ENCODE data around the gene PRCC. TPM values are rescaled to one million over a fixed set of nuclear protein-coding genes. Genes with fewer than 3 reads are reported as not detected.

Gene PRCC
- total and polyA plus RNA-seq, 4 donors: 23.9 to 110 (median 71.0) TPM

DNA sequence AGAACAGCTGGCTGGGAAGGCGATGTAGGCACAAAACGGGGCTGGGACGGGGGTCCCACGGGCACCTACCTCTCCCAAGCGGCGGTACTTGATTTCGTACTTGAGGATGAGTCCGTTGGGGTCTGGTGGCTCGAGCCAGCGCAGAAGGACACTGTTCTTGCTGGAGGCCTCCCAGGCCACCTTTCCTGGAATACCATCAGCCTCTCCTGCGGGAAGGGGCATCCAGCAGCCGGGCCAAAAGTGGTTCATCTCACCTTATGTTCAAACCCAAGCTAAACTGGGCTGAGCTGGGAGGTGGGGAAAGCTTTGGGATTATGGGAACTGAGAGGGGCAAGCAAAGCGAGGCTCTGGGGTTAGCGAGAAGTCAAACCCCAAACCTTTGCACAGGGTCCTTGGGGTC is 77.3 kb downstream of the PRCC start:
- peaks cover 21% of the 10 kb centered on the region for H3K4me1 ChIP-seq (ENCODE audit: control insufficient read depth, insufficient read depth, low read length)
- WGBS (ENCODE audit: insufficient coverage): 15% methylated on average over 11 of the region's 14 CpGs
- DNase-seq (ENCODE audit: low read depth in 4 of 6, low spot score in 6 of 6): no peak
- peaks cover 74% of the 10 kb centered on the region for H3K27me3 ChIP-seq (ENCODE audit: control insufficient read depth, insufficient read depth, low read length)
- no peaks in the 10 kb centered on the region for H3K36me3 ChIP-seq (ENCODE audit: control insufficient read depth, insufficient read depth, low read length)
- H3K4me3 ChIP-seq (ENCODE audit: low read depth, low read length): no peak overlapping the region
- H3K9me3 ChIP-seq (ENCODE audit: control insufficient read depth, insufficient read depth, low read length): no peaks in the 10 kb centered on the region
- no peak overlapping the region for H3K27ac ChIP-seq (ENCODE audit: low read depth, low read length)

DNA sequence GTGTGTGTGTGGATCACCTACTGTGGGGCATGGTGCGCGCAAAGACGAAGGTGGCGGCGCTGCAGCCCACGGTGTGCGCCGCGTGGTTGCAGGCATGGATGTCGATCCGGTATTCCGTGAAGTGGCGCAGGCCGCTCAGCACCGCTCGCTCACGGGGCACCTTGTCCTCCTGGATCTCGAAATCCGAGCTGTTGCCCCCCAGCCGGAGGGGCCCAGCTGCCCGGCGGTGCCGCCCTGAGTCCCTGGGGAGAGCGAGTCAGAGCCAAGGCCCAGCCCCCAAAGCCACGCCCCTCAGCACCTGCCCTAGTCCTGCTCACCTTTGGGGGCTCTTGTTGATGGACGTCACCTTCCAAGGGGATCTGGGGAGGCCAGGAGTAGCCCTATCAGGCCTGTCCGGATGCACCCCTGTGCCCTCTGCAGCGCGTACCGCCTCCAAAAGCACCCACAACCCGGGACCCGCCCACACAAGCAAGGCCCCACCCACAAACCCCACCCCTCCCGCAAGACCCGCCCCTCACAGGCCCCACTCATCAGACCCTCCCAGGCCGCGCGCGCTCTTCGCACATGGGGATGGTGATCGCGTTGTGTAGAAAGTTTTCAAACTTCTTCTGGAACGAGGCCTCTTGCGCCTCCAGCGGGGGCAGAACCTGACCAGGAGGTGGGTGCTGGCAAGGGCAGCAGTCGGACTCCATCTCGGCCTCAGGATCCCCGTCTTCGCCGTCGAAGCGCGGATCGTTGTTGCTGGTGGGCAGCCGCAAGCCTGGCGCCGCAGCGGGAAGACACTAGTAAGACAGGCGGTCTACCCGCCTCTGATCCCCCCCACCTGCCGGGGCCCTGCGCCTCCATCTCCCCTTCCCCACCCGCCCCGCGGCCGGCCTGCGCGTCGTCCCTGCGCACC is 78.0 kb downstream of the PRCC start:
- Histone ChIP-seq H3K27ac (ENCODE audit: low read depth, low read length) (no peak overlapping the region), H3K4me3 (ENCODE audit: low read depth, low read length) (no peak overlapping the region), H3K36me3 (ENCODE audit: control insufficient read depth, insufficient read depth, low read length) (no peaks in the 10 kb centered on the region), H3K9me3 (ENCODE audit: control insufficient read depth, insufficient read depth, low read length) (no peaks in the 10 kb centered on the region), H3K4me1 (ENCODE audit: control insufficient read depth, insufficient read depth, low read length) (peaks cover 21% of the 10 kb centered on the region), H3K27me3 (ENCODE audit: control insufficient read depth, insufficient read depth, low read length) (peaks cover 76% of the 10 kb centered on the region)
- no peak for DNase-seq (ENCODE audit: low read depth in 4 of 6, low spot score in 6 of 6)
- WGBS (ENCODE audit: insufficient coverage): 2% methylated on average over 45 of the region's 69 CpGs

DNA sequence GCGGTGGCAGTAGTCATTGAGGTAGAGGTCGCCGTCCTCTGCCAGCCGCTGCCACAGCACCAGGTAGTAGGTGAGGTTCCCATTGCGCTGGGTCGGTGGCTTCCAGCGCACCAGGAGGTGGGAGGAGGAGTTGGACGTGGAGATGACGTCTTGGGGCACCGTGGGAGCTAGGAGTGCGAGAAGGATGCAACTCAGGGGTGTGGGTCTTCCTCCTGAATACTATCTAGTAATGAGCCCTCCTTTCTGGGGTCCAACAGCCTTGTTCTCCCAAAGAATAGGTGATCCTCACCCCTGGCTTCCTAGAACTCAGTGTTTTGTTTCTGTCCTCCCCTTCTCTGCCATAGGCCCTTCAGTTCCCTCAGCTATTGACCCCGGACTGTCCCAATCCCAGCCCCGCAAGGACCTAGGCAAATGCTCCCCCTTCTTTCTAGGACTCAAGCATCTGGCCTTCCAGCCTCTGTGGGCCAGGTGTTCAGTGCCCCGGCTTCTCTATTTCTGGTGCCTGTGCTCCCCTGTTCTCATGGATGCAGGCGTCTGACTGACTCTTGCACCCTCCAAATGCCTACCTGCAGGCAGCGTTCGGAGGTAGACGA is 78.7 kb downstream of the PRCC start:
- peaks cover 76% of the 10 kb centered on the region for H3K27me3 ChIP-seq (ENCODE audit: control insufficient read depth, insufficient read depth, low read length)
- no peaks in the 10 kb centered on the region for H3K36me3 ChIP-seq (ENCODE audit: control insufficient read depth, insufficient read depth, low read length)
- peaks cover 21% of the 10 kb centered on the region for H3K4me1 ChIP-seq (ENCODE audit: control insufficient read depth, insufficient read depth, low read length)
- no peak for DNase-seq (ENCODE audit: low read depth in 4 of 6, low spot score in 6 of 6)
- WGBS (ENCODE audit: insufficient coverage): 44% methylated on average over 13 of the region's 18 CpGs
- H3K27ac ChIP-seq (ENCODE audit: low read depth, low read length): no peak overlapping the region
- no peak overlapping the region for H3K4me3 ChIP-seq (ENCODE audit: low read depth, low read length)
- H3K9me3 ChIP-seq (ENCODE audit: control insufficient read depth, insufficient read depth, low read length): no peaks in the 10 kb centered on the region

DNA sequence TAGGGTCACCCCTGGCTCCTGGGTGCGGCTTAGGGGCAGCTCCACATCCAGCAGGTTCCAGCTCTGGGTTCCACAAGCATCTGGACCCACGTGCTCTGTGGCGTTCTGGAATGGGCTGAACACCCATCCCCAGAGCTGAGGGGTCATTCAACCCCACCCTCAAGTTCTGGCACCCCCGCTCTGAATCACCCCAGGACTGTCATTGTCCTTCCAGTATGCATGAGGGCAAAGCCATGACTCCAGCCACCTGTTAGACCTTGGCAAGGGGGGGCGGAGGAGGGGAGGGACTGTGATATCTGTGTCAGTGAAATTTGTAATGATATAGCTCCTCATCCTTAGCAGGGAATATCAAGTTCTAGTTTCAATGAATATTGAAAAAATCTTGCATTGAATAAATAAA is 79.3 kb downstream of the PRCC start:
- Histone ChIP-seq H3K27ac (ENCODE audit: low read depth, low read length) (no peak overlapping the region), H3K9me3 (ENCODE audit: control insufficient read depth, insufficient read depth, low read length) (no peaks in the 10 kb centered on the region), H3K4me3 (ENCODE audit: low read depth, low read length) (no peak overlapping the region), H3K4me1 (ENCODE audit: control insufficient read depth, insufficient read depth, low read length) (peaks cover 21% of the 10 kb centered on the region), H3K36me3 (ENCODE audit: control insufficient read depth, insufficient read depth, low read length) (no peaks in the 10 kb centered on the region), H3K27me3 (ENCODE audit: control insufficient read depth, insufficient read depth, low read length) (peaks cover 78% of the 10 kb centered on the region)
- WGBS (ENCODE audit: insufficient coverage): 74% methylated on average over 2 of the region's 5 CpGs
- DNase-seq (ENCODE audit: low read depth in 4 of 6, low spot score in 6 of 6): no peak

DNA sequence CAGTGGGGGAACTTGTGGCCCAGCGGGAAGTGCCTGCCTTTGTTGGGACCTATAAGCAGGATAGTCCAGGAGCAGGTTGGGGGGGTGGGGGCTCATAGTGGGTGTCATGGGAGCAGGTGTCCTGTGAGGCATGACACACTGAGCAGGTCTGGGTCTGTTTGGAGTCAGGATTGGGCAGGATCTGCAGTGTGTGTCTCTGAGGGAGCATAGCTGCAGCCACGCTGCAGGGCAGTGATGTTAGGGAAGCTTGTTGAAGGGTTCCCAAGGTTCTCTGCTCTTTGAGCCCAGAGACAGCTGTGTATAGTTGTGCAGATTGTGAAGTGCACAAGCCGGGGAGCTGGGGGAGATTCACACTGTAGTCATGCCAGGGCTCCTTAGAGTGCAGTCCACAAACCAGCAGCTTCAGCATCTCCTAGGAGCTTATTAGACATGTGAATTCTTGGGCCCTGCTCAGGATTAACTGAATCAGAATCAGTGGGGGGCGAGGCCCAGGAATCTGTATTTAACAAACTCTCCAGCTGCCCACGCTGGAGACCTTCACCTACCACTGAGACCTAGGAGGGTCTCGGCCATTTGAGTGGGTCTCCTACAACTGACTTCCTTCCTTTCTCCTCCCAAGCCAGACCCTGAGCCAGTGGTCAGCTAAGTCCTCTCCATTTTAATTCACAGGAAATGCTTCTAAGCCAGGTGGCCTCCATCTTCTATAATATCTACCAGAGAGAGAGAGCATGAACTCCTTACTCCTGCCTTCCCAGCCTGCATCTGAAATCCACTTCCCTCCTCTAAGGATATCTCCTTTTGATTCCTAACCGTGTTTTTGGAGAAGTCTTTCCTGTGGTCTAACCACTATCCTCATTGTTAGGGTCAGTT is 80.5 kb downstream of the PRCC start:
- no peak overlapping the region for H3K4me3 ChIP-seq (ENCODE audit: low read depth, low read length)
- H3K9me3 ChIP-seq (ENCODE audit: control insufficient read depth, insufficient read depth, low read length): no peaks in the 10 kb centered on the region
- no peak overlapping the region for H3K27ac ChIP-seq (ENCODE audit: low read depth, low read length)
- H3K27me3 ChIP-seq (ENCODE audit: control insufficient read depth, insufficient read depth, low read length): peaks cover 73% of the 10 kb centered on the region
- H3K36me3 ChIP-seq (ENCODE audit: control insufficient read depth, insufficient read depth, low read length): no peaks in the 10 kb centered on the region
- WGBS (ENCODE audit: insufficient coverage): 61% methylated on average over 7 of the region's 7 CpGs
- peaks cover 31% of the 10 kb centered on the region for H3K4me1 ChIP-seq (ENCODE audit: control insufficient read depth, insufficient read depth, low read length)
- DNase-seq (ENCODE audit: low read depth in 4 of 6, low spot score in 6 of 6): no peak

DNA sequence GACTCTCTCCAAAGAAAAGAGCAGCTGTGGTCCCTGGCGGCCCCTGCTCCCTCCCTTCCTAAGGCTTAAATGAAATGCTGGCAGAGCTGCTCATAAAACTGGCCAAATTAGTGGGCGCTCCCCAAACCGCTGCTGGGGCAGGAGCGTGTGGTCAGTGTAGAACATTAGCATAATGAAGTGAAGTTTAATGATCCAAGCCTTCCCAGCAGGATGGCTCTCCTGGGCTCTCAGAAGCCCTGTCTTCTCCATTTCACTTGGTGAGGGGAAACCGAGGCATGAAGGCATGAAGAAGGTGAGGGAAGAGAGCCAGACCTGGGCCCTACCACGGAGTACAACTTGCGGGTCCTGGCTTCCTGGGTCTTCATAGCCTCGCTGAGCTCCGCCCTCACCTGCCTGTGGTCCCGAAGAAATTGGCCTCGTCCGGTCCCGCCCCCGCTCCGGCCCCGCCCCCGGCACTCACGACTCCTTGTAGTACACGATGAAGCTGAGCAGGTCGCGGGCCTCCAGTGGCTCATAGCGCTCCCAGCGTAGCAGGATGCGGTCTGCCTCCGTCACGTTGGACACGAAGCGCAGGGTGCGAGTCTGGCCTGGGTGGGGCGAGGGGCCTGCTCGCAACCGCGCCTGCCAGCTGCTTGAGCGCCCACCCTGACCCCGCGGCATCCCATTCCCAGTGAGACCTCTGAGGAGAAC is 81.3 kb downstream of the PRCC start:
- H3K36me3 ChIP-seq (ENCODE audit: control insufficient read depth, insufficient read depth, low read length): no peaks in the 10 kb centered on the region
- H3K27ac ChIP-seq (ENCODE audit: low read depth, low read length): no peak overlapping the region
- DNase-seq (ENCODE audit: low read depth in 4 of 6, low spot score in 6 of 6): no peak
- peaks cover 66% of the 10 kb centered on the region for H3K27me3 ChIP-seq (ENCODE audit: control insufficient read depth, insufficient read depth, low read length)
- H3K4me1 ChIP-seq (ENCODE audit: control insufficient read depth, insufficient read depth, low read length): peaks cover 31% of the 10 kb centered on the region
- 4% methylated on average over 35 of the region's 36 CpGs for WGBS (ENCODE audit: insufficient coverage)
- no peaks in the 10 kb centered on the region for H3K9me3 ChIP-seq (ENCODE audit: control insufficient read depth, insufficient read depth, low read length)
- no peak overlapping the region for H3K4me3 ChIP-seq (ENCODE audit: low read depth, low read length)

DNA sequence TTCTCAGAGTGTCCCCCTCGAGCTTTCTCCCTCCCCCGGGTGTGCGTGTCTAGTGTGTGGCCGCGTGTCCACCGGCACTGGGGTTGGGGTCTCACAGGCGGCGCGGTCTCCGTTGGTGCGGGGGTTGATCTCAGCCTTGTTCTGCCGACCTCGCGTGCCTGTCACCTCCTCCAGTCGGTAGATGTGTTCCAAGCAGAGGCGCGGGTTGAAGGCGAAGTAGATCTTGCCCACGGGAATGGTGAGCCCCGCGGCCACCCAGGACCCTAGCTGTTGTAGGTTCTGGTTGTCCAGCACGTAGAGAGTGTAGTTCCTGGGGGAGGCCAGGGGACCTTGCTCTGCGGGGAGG is 81.8 kb downstream of the PRCC start:
- DNase-seq (ENCODE audit: low read depth in 4 of 6, low spot score in 6 of 6): no peak
- Histone ChIP-seq H3K4me1 (ENCODE audit: control insufficient read depth, insufficient read depth, low read length) (peaks cover 31% of the 10 kb centered on the region), H3K27ac (ENCODE audit: low read depth, low read length) (no peak overlapping the region), H3K27me3 (ENCODE audit: control insufficient read depth, insufficient read depth, low read length) (peaks cover 61% of the 10 kb centered on the region), H3K4me3 (ENCODE audit: low read depth, low read length) (no peak overlapping the region), H3K9me3 (ENCODE audit: control insufficient read depth, insufficient read depth, low read length) (no peaks in the 10 kb centered on the region), H3K36me3 (ENCODE audit: control insufficient read depth, insufficient read depth, low read length) (no peaks in the 10 kb centered on the region)
- WGBS (ENCODE audit: insufficient coverage): 12% methylated on average over 20 of the region's 23 CpGs
